Psoas muscle (tissue), 8 donors: ENCODE results near the gene STAMBPL1. TPM values are rescaled to one million over a fixed set of nuclear protein-coding genes. Genes with fewer than 3 reads are reported as not detected.
A peak's percentile ranks its signal among the peaks of the same experiment; 100 is the strongest.

Experiments
- ATAC-seq, 4 donors: fragments of 200-7000 bp; cut with Tn5 transposase; one replicate each; pipeline ENCODE4 v1.9.1; 2020; ENCODE audit warnings: moderate library complexity in 3 of 4, mild to moderate bottlenecking in 2 of 4
- DNase-seq, 2 donors: peaks; one replicate each; pipeline ENCODE4 v3.0.0-alpha.2; 2020
- H3K27ac ChIP-seq: fragments of 200-600 bp; one replicate; pipeline ENCODE4 v1.8.0; 2022
- H3K27me3 ChIP-seq, 3 donors: fragments of 200-600 bp in 1 of 3; one replicate each; pipeline versions ENCODE4 v1.6.1 to v1.8.0; 2013 to 2022; ENCODE audit warnings: low read length in 2 of 3, mild to moderate bottlenecking in 2 of 3, moderate library complexity in 1 of 3; ENCODE audit not compliant: insufficient read depth in 3 of 3
- H3K36me3 ChIP-seq, 2 donors: fragments of 200-600 bp in 1 of 2; one replicate each; pipeline versions ENCODE4 v1.6.1 to v1.8.0; 2013 to 2022; ENCODE audit warnings: low read depth in 1 of 2, mild to moderate bottlenecking in 1 of 2, moderate library complexity in 1 of 2; ENCODE audit not compliant: insufficient read depth in 1 of 2
- H3K4me1 ChIP-seq: fragments of 200-600 bp; one replicate; pipeline ENCODE4 v1.8.0; 2022
- H3K4me3 ChIP-seq: fragments of 200-600 bp; one replicate; pipeline ENCODE4 v1.8.0; 2022; ENCODE audit warnings: mild to moderate bottlenecking
- H3K9me3 ChIP-seq: fragments of 200-600 bp; one replicate; pipeline ENCODE4 v1.8.0; 2022
- CTCF ChIP-seq: fragments of 200-600 bp; IDR thresholded peaks from one replicate; pipeline ENCODE4 v1.8.0; 2022; ENCODE audit warnings: antibody characterized with exemption
- WGBS, 3 donors: extraction: QIAGEN DNeasy Blood & Tissue Kit; methylation state at CpG; one replicate each; pipeline versions ENCODE4 v1.1.6 to v1.1.7; 2013; 5-methylcytosine and 5-hydroxymethylcytosine counted together
- intact Hi-C, 2 donors: fragments of 100-400 bp; cut with DNase I; formaldehyde crosslinking; loops; one replicate each; pipeline versions ENCODE4 v1.11.0 to v1.14.2; 2022
- polyA plus RNA-seq, 3 donors: library from polyadenylated mRNA; stranded (reverse); fragments of 200-250 nt; gene quantifications; one replicate each; pipeline ENCODE4 v1.2.3, GENCODE V29; 2013
- total RNA-seq, 4 donors: library from RNA; stranded (reverse); fragmentation: NEBNext Ultra II Directional in 2 of 4; extraction: Animal tissue kit (Norgen Biotek cat#: 25700) in 2 of 4; gene quantifications; one replicate each; pipeline versions ENCODE4 v1.2.1 to v1.2.4, GENCODE V29; 2021 to 2023
- donor health status: healthy with polysubstance abuse.
- donor health status: DM: no; HTN: no; CAD: no; lungs with moderate emphysema.
- donor health status: Bipolar disorder and iron deficiency.
- donor health status: healthy.
- donor health status: DM: yes; HTN: yes; CAD: no.
- donor health status: DM: no; HTN: no; CAD: no.
- donor health status: DM: no; HTN: no; CAD: no.
- donor health status: DM: yes; HTN: yes; CAD: no.

STAMBPL1 gene
- total and polyA plus RNA-seq, 7 donors: 0.23 to 1.4 (median 0.92) TPM

- 80 to 90% (median 87%) methylated on average over 2 of the region's 2 CpGs for WGBS, 3 donors
- Histone ChIP-seq H3K9me3 (no peaks in the 10 kb centered on the region), H3K4me3 (no peak overlapping the region), H3K27ac (no peak overlapping the region), H3K4me1 (no peaks in the 10 kb centered on the region), H3K36me3 (no peaks in the 10 kb centered on the region), H3K27me3 (peaks cover 0 to 17% (median 0%) of the 10 kb centered on the region in 3 donors)
- TF ChIP-seq CTCF: no peak
- DNase-seq (no peak), ATAC-seq (no peak)
- intact Hi-C loops: no loop called here
These were observed 5.8 kb upstream of the STAMBPL1 start for GRCh38 chr10:88874281-88874680.

GRCh38 chr10:88875081-88875480 lies 5.0 kb upstream of the STAMBPL1 start:
- intact Hi-C loops: loop anchor here in 1 of 2 donors (5.0 kb wide), 1 partner anchor 38 kb away; no protein-coding TSS in a partner anchor

GRCh38 chr10:88877298-88877697 lies 2.7 kb upstream of the STAMBPL1 start:
- Histone ChIP-seq H3K4me3 (no peak overlapping the region), H3K4me1 (peaks cover 5% of the 10 kb centered on the region), H3K9me3 (no peaks in the 10 kb centered on the region), H3K27ac (no peak overlapping the region), H3K27me3 (peaks cover 0 to 35% (median 0%) of the 10 kb centered on the region in 3 donors), H3K36me3 (no peaks in the 10 kb centered on the region)
- 84 to 95% (median 85%) methylated on average over 6 of the region's 6 CpGs for WGBS, 3 donors
- ATAC-seq: no peak
- TF ChIP-seq CTCF: no peak
- intact Hi-C loops: loop anchor here in 1 of 2 donors (5.0 kb wide), 1 partner anchor 40 kb away; no protein-coding TSS in a partner anchor
- no peak for DNase-seq

More at GRCh38 chr10:88875081-88875480, 5.0 kb upstream of the STAMBPL1 start:
- Histone ChIP-seq H3K9me3 (no peaks in the 10 kb centered on the region), H3K4me1 (no peaks in the 10 kb centered on the region), H3K27me3 (peaks cover 0 to 20% (median 0%) of the 10 kb centered on the region in 3 donors), H3K4me3 (no peak overlapping the region), H3K27ac (no peak overlapping the region), H3K36me3 (no peaks in the 10 kb centered on the region)
- no peak for DNase-seq
- ATAC-seq: no peak
- TF ChIP-seq CTCF: no peak

- Histone ChIP-seq H3K4me1 (peaks cover 7% of the 10 kb centered on the region), H3K4me3 (peak overlapping the region; percentile 73), H3K27me3 (peaks cover 0 to 38% (median 0%) of the 10 kb centered on the region in 3 donors), H3K36me3 (no peaks in the 10 kb centered on the region), H3K27ac (peak overlapping the region; percentile 75), H3K9me3 (no peaks in the 10 kb centered on the region)
- ATAC-seq (peak; percentile 75 to 92 (median 90)), DNase-seq (peak; percentile 88 to 89)
- WGBS, 3 donors: 0% methylated on average over 48 to 84 of the region's 84 CpGs
- TF ChIP-seq CTCF: peak; percentile 13
- intact Hi-C loops: no loop called here
These were observed 434 bp downstream of the STAMBPL1 start for GRCh38 chr10:88880282-88881076.
